ENCODE data around the gene TBC1D10B.
"Not testable (repeated sequence)": the region's sequence is repeated elsewhere in the genome, so short reads cannot be mapped to it uniquely, and the experiment has no call there.

The TBC1D10B gene

GRCh38 chr16:30335598-30336474, 34.5 kb downstream of the TBC1D10B start:
- DNase-seq, result peak in 1 of 3 donors; percentile 64
- Histone ChIP-seq H3K9me3 (ENCODE audit: control extremely low read depth in 1 of 5, control insufficient read depth in 4 of 5, insufficient read depth in 2 of 5, low read depth in 1 of 5, low read length in 4 of 5) (no peaks in the 10 kb centered on the region), H3K4me3 (ENCODE audit: control insufficient read depth in 1 of 7, extremely low read depth in 1 of 7, insufficient read depth in 4 of 7, low read depth in 2 of 7, low read length in 6 of 7) (peak overlapping the region; percentile 59 to 88 (median 73))

GRCh38 chr16:30335028-30335597, 35.2 kb downstream of the TBC1D10B start:
- Histone ChIP-seq H3K4me3 (ENCODE audit: control insufficient read depth in 1 of 7, extremely low read depth in 1 of 7, insufficient read depth in 4 of 7, low read depth in 2 of 7, low read length in 6 of 7) (peak overlapping the region; percentile 59 to 88 (median 73)), H3K27ac (ENCODE audit: insufficient read depth in 1 of 2, low read depth in 1 of 2, low read length in 2 of 2, poor library complexity in 1 of 2, severe bottlenecking in 2 of 2) (peak overlapping the region in 1 of 2 experiments; percentile 73), H3K4me1 (ENCODE audit: control extremely low read depth in 1 of 4, control insufficient read depth in 4 of 4, insufficient read depth in 4 of 4, low read length in 3 of 4) (peaks cover 0 to 16% (median 13%) of the 10 kb centered on the region in 4 experiments)
- not testable (repeated sequence) for H3K36me3 ChIP-seq (ENCODE audit: control insufficient read depth in 4 of 4, insufficient read depth in 4 of 4, low read length in 3 of 4); H3K9me3 ChIP-seq (ENCODE audit: control extremely low read depth in 1 of 5, control insufficient read depth in 4 of 5, insufficient read depth in 2 of 5, low read depth in 1 of 5, low read length in 4 of 5); H3K27me3 ChIP-seq (replicated peaks in 2 of 5; ENCODE audit: control insufficient read depth in 4 of 5, insufficient read depth in 5 of 5, low read length in 4 of 5)
- peak; percentile 73 to 82 (median 81) for DNase-seq
- ChIA-PET POLR2A (interaction anchor here (0.6 kb wide), 1 partner anchor 9 kb away, joined by 3 read pairs; no protein-coding TSS in a partner anchor), CTCF (interaction anchor here (0.9 kb wide), 1 partner anchor 20 kb away, joined by 4 read pairs; the partner anchor contains the start of gene CD2BP2)
- 0% methylated on average over 52 of the region's 70 CpGs for WGBS (ENCODE audit: insufficient coverage)

More at GRCh38 chr16:30335598-30336474, 34.5 kb downstream of the TBC1D10B start:
- CTCF ChIA-PET, result interaction anchor here (0.9 kb wide), 1 partner anchor 19 kb away, joined by 4 read pairs; the partner anchor contains the start of gene CD2BP2
- H3K36me3 ChIP-seq (ENCODE audit: control insufficient read depth in 4 of 4, insufficient read depth in 4 of 4, low read length in 3 of 4), result no peaks in the 10 kb centered on the region
- POLR2A ChIA-PET, result interaction anchor here (0.6 kb wide), 1 partner anchor 9 kb away, joined by 3 read pairs; no protein-coding TSS in a partner anchor
- 50% methylated on average over 14 of the region's 17 CpGs for whole genome bisulfite sequencing (ENCODE audit: insufficient coverage)
- H3K4me1 ChIP-seq (ENCODE audit: control extremely low read depth in 1 of 4, control insufficient read depth in 4 of 4, insufficient read depth in 4 of 4, low read length in 3 of 4), result peaks cover 0 to 19% (median 13%) of the 10 kb centered on the region in 4 experiments
- no peaks in the 10 kb centered on the region for H3K27me3 ChIP-seq (replicated peaks in 2 of 5; ENCODE audit: control insufficient read depth in 4 of 5, insufficient read depth in 5 of 5, low read length in 4 of 5)
- H3K27ac ChIP-seq (ENCODE audit: insufficient read depth in 1 of 2, low read depth in 1 of 2, low read length in 2 of 2, poor library complexity in 1 of 2, severe bottlenecking in 2 of 2), result peak overlapping the region in 1 of 2 experiments; percentile 73

- POLR2A ChIA-PET; H3K36me3 ChIP-seq (ENCODE audit: control insufficient read depth in 4 of 4, insufficient read depth in 4 of 4, low read length in 3 of 4); H3K9me3 ChIP-seq (ENCODE audit: control extremely low read depth in 1 of 5, control insufficient read depth in 4 of 5, insufficient read depth in 2 of 5, low read depth in 1 of 5, low read length in 4 of 5); CTCF ChIA-PET; H3K27me3 ChIP-seq (replicated peaks in 2 of 5; ENCODE audit: control insufficient read depth in 4 of 5, insufficient read depth in 5 of 5, low read length in 4 of 5): not testable (repeated sequence)
- peak; percentile 71 to 84 (median 78) for DNase-seq
- 0% methylated on average over 9 of the region's 33 CpGs for WGBS (ENCODE audit: insufficient coverage)
- Histone ChIP-seq H3K4me3 (ENCODE audit: control insufficient read depth in 1 of 7, extremely low read depth in 1 of 7, insufficient read depth in 4 of 7, low read depth in 2 of 7, low read length in 6 of 7) (peak overlapping the region; percentile 42 to 88 (median 73)), H3K4me1 (ENCODE audit: control extremely low read depth in 1 of 4, control insufficient read depth in 4 of 4, insufficient read depth in 4 of 4, low read length in 3 of 4) (peaks cover 0 to 16% (median 13%) of the 10 kb centered on the region in 4 experiments), H3K27ac (ENCODE audit: insufficient read depth in 1 of 2, low read depth in 1 of 2, low read length in 2 of 2, poor library complexity in 1 of 2, severe bottlenecking in 2 of 2) (peak overlapping the region in 1 of 2 experiments; percentile 73)
Observed at GRCh38 chr16:30334473-30334989, 35.8 kb downstream of the TBC1D10B start.

- POLR2A ChIA-PET, result interaction anchor here (0.6 kb wide), 1 partner anchor 20 kb away, joined by 3 read pairs; no protein-coding TSS in a partner anchor
Observed at GRCh38 chr16:30324220-30324619, 46.1 kb downstream of the TBC1D10B start.

GRCh38 chr16:30318647-30319046, 51.6 kb downstream of the TBC1D10B start:
- H3K27ac ChIP-seq (ENCODE audit: insufficient read depth in 1 of 2, low read depth in 1 of 2, low read length in 2 of 2, poor library complexity in 1 of 2, severe bottlenecking in 2 of 2); H3K27me3 ChIP-seq (replicated peaks in 2 of 5; ENCODE audit: control insufficient read depth in 4 of 5, insufficient read depth in 5 of 5, low read length in 4 of 5); H3K4me3 ChIP-seq (ENCODE audit: control insufficient read depth in 1 of 7, extremely low read depth in 1 of 7, insufficient read depth in 4 of 7, low read depth in 2 of 7, low read length in 6 of 7); H3K36me3 ChIP-seq (ENCODE audit: control insufficient read depth in 4 of 4, insufficient read depth in 4 of 4, low read length in 3 of 4); DNase-seq; CTCF ChIA-PET; H3K9me3 ChIP-seq (ENCODE audit: control extremely low read depth in 1 of 5, control insufficient read depth in 4 of 5, insufficient read depth in 2 of 5, low read depth in 1 of 5, low read length in 4 of 5); H3K4me1 ChIP-seq (ENCODE audit: control extremely low read depth in 1 of 4, control insufficient read depth in 4 of 4, insufficient read depth in 4 of 4, low read length in 3 of 4); POLR2A ChIA-PET: not testable (repeated sequence)
- no CpG with 5 or more reads among the region's 2 CpGs for WGBS (ENCODE audit: insufficient coverage)

More at GRCh38 chr16:30324220-30324619, 46.1 kb downstream of the TBC1D10B start:
- not testable (repeated sequence) for H3K9me3 ChIP-seq (ENCODE audit: control extremely low read depth in 1 of 5, control insufficient read depth in 4 of 5, insufficient read depth in 2 of 5, low read depth in 1 of 5, low read length in 4 of 5); H3K27ac ChIP-seq (ENCODE audit: insufficient read depth in 1 of 2, low read depth in 1 of 2, low read length in 2 of 2, poor library complexity in 1 of 2, severe bottlenecking in 2 of 2); H3K36me3 ChIP-seq (ENCODE audit: control insufficient read depth in 4 of 4, insufficient read depth in 4 of 4, low read length in 3 of 4); H3K4me3 ChIP-seq (ENCODE audit: control insufficient read depth in 1 of 7, extremely low read depth in 1 of 7, insufficient read depth in 4 of 7, low read depth in 2 of 7, low read length in 6 of 7); DNase-seq; H3K27me3 ChIP-seq (replicated peaks in 2 of 5; ENCODE audit: control insufficient read depth in 4 of 5, insufficient read depth in 5 of 5, low read length in 4 of 5); H3K4me1 ChIP-seq (ENCODE audit: control extremely low read depth in 1 of 4, control insufficient read depth in 4 of 4, insufficient read depth in 4 of 4, low read length in 3 of 4)
- CTCF ChIA-PET, result interaction anchor here (0.6 kb wide), 1 partner anchor 25 kb away, joined by 4 read pairs; no protein-coding TSS in a partner anchor
- 100% methylated on average over 2 of the region's 6 CpGs for WGBS (ENCODE audit: insufficient coverage)

GRCh38 chr16:30310937-30311336, 59.4 kb downstream of the TBC1D10B start:
- DNase-seq; H3K27ac ChIP-seq (ENCODE audit: insufficient read depth in 1 of 2, low read depth in 1 of 2, low read length in 2 of 2, poor library complexity in 1 of 2, severe bottlenecking in 2 of 2); H3K9me3 ChIP-seq (ENCODE audit: control extremely low read depth in 1 of 5, control insufficient read depth in 4 of 5, insufficient read depth in 2 of 5, low read depth in 1 of 5, low read length in 4 of 5); H3K27me3 ChIP-seq (replicated peaks in 2 of 5; ENCODE audit: control insufficient read depth in 4 of 5, insufficient read depth in 5 of 5, low read length in 4 of 5); H3K4me1 ChIP-seq (ENCODE audit: control extremely low read depth in 1 of 4, control insufficient read depth in 4 of 4, insufficient read depth in 4 of 4, low read length in 3 of 4); POLR2A ChIA-PET; H3K36me3 ChIP-seq (ENCODE audit: control insufficient read depth in 4 of 4, insufficient read depth in 4 of 4, low read length in 3 of 4); CTCF ChIA-PET; H3K4me3 ChIP-seq (ENCODE audit: control insufficient read depth in 1 of 7, extremely low read depth in 1 of 7, insufficient read depth in 4 of 7, low read depth in 2 of 7, low read length in 6 of 7): not testable (repeated sequence)
- no CpG with 5 or more reads among the region's 4 CpGs for WGBS (ENCODE audit: insufficient coverage)

All from common myeloid progenitor, CD34-positive (primary cell).